ENCODE measurements around the gene COL11A1. TPM values are rescaled to one million over a fixed set of nuclear protein-coding genes. Genes with fewer than 3 reads are reported as not detected.

The COL11A1 gene
- total and polyA plus RNA-seq, 2 of the 13 experiments (the other 11 are each of a cell fraction or from before 2014, with no cell fraction given), result not detected

DNA sequence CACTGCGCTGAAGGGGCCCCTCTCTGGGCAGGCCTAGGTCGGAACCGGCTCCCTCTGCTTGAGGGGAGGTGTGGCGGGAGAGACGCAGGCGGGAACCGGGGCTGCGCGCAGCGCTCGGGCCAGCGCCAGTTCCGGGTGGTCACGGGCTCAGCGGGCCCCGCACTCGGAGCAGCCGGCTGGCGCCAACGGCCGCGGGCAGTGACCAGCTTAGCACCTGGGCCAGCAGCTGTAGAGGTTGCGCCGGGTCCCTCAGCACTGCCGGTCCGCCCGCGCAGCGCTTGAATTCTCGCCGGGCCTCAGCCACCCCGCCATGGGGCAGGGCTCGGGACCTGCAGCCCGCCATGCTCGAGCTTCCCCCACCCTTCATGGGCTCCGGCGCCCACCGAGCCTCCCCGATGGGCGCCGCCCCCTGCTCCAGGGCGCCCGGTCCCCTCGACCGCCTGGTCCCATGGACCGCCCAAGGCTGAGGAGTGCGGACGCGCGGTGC lies 254.6 kb downstream of the COL11A1 start (continued):
- TF ChIP-seq ZNF788 (CRISPR knock-in tag; IDR thresholded peaks at IDR 0.05; ENCODE audit: borderline replicate concordance), result no peak
- TF ChIP-seq, protein P1, sequence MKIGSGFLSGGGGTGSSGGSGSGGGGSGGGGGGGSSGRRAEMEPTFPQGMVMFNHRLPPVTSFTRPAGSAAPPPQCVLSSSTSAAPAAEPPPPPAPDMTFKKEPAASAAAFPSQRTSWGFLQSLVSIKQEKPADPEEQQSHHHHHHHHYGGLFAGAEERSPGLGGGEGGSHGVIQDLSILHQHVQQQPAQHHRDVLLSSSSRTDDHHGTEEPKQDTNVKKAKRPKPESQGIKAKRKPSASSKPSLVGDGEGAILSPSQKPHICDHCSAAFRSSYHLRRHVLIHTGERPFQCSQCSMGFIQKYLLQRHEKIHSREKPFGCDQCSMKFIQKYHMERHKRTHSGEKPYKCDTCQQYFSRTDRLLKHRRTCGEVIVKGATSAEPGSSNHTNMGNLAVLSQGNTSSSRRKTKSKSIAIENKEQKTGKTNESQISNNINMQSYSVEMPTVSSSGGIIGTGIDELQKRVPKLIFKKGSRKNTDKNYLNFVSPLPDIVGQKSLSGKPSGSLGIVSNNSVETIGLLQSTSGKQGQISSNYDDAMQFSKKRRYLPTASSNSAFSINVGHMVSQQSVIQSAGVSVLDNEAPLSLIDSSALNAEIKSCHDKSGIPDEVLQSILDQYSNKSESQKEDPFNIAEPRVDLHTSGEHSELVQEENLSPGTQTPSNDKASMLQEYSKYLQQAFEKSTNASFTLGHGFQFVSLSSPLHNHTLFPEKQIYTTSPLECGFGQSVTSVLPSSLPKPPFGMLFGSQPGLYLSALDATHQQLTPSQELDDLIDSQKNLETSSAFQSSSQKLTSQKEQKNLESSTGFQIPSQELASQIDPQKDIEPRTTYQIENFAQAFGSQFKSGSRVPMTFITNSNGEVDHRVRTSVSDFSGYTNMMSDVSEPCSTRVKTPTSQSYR (CRISPR knock-in tag; IDR thresholded peaks at IDR 0.05; ENCODE audit: borderline replicate concordance), result no peak

DNA sequence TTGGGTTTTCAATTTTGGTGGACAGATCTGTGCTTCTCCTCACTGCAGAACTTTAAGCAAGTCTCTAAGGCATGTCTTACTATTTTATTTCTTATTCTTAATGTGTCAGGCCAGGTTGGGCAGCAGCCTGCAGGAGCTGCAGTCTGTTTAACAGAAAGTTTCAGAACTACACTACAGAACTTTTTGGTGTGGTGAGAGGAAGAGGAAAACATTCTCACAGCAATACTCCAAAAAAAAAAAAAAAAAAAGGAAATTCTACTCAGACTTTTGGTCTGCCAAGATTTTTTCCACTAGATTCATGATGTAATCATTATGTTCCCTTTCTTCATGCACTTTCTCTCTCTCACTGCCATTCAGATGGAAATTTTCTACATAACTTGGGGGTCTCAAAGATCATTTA lies 255.2 kb downstream of the COL11A1 start:
- H4K20me1 ChIP-seq (ENCODE audit: insufficient read depth, low read length), result no peaks in the 10 kb centered on the region
- H3K79me2 ChIP-seq (ENCODE audit: insufficient read depth, low read length), result no peaks in the 10 kb centered on the region
- no peaks in the 10 kb centered on the region for H3K36me3 ChIP-seq (replicated peaks in 1 of 2; ENCODE audit: control insufficient read depth in 1 of 2, insufficient read depth in 2 of 2, low read length in 2 of 2)
- in situ Hi-C loops (cut with HindIII; ENCODE audit: extremely low pct_ligation_motif_present, low pct_unique_long_range_greater_than_20kb), result no loop called here
- ATAC-seq (no peak), DNase-seq (ENCODE audit: low spot score) (no peak), FAIRE-seq (no peak)
- ChIA-PET POLR2A (no interaction called here), CTCF (ENCODE audit: low intra/inter-chr PET ratio, low total read pairs) (no interaction called here)
- no peaks in the 10 kb centered on the region for H3K4me1 ChIP-seq (ENCODE audit: insufficient read depth, low read length)
- H2AFZ ChIP-seq (ENCODE audit: low read length), result no peak overlapping the region
- no TSS peak for BruUV-seq (replicated peaks)
- H3K4me2 ChIP-seq (ENCODE audit: low read depth, low read length), result no peak overlapping the region
- intact Hi-C loops (cut with micrococcal nuclease; ENCODE audit: unreplicated experiment), result no loop called here
- H3K4me3 ChIP-seq (replicated peaks in 1 of 3; ENCODE audit: insufficient read depth in 1 of 3, low read depth in 2 of 3, low read length in 3 of 3), result no peak overlapping the region
- H3K27me3 ChIP-seq (ENCODE audit: control insufficient read depth in 1 of 2, insufficient read depth in 2 of 2, low read length in 2 of 2), result no peaks in the 10 kb centered on the region
- H3K9me3 ChIP-seq (ENCODE audit: low read length), result peaks cover 42% of the 10 kb centered on the region
- no peak overlapping the region for H3K27ac ChIP-seq (ENCODE audit: extremely low read length, insufficient read depth, low read length)
- TF ChIP-seq ZNF724P (CRISPR knock-in tag; IDR thresholded peaks at IDR 0.05; ENCODE audit: borderline replicate concordance) (no peak), ZNF564 (CRISPR knock-in tag; IDR thresholded peaks at IDR 0.05) (no peak), KLF11 (CRISPR knock-in tag; IDR thresholded peaks at IDR 0.05) (no peak), PCBP2 (optimal IDR thresholded peaks at IDR 0.05; ENCODE audit: low read depth, low read length, poor library complexity, severe bottlenecking) (no peak), ZNF296 (CRISPR knock-in tag; conservative IDR thresholded peaks at IDR 0.05) (no peak), NR2C2 (CRISPR knock-in tag; IDR thresholded peaks at IDR 0.05; ENCODE audit: borderline replicate concordance) (no peak), ELF1 (CRISPR knock-in tag; IDR thresholded peaks at IDR 0.05) (no peak), ELF3 (CRISPR knock-in tag; IDR thresholded peaks at IDR 0.05) (no peak), NR2F6 (IDR thresholded peaks at IDR 0.05) (no peak), NR2F6 (CRISPR knock-in tag; IDR thresholded peaks at IDR 0.05) (no peak), TRIM24 (CRISPR knock-in tag; IDR thresholded peaks at IDR 0.05) (no peak), ZNF552 (CRISPR knock-in tag; IDR thresholded peaks at IDR 0.05; ENCODE audit: borderline replicate concordance) (no peak), NFKBIZ (CRISPR knock-in tag; IDR thresholded peaks at IDR 0.05) (no peak), RARG (CRISPR knock-in tag; IDR thresholded peaks at IDR 0.05; ENCODE audit: low read depth) (no peak), ZIK1 (CRISPR knock-in tag; IDR thresholded peaks at IDR 0.05; ENCODE audit: borderline replicate concordance, low read depth) (no peak)
- TF ChIP-seq, protein P2, sequence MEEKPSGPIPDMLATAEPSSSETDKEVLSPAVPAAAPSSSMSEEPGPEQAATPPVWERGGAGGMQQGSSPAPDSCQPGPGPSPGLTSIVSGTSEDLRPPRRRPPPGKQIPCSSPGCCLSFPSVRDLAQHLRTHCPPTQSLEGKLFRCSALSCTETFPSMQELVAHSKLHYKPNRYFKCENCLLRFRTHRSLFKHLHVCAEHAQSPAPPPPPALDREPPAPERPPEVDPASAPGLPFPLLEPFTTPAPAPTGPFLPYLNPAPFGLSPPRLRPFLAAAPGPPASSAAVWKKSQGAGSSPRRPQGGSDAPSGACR (CRISPR knock-in tag; IDR thresholded peaks at IDR 0.05), result no peak
- TF ChIP-seq, protein P3, sequence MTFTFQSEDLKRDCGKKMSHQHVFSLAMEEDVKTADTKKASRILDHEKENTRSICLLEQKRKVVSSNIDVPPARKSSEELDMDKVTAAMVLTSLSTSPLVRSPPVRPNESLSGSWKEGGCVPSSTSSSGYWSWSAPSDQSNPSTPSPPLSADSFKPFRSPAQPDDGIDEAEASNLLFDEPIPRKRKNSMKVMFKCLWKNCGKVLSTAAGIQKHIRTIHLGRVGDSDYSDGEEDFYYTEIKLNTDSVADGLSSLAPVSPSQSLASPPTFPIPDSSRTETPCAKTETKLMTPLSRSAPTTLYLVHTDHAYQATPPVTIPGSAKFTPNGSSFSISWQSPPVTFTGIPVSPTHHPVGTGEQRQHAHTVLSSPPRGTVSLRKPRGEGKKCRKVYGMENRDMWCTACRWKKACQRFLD (CRISPR knock-in tag; IDR thresholded peaks at IDR 0.05; ENCODE audit: borderline replicate concordance), result no peak
- no peak overlapping the region for H3K9ac ChIP-seq (ENCODE audit: insufficient read depth, low read depth, low read length)
